HepG2 (cell line): ENCODE results near the gene USE1. TPM values are rescaled to one million over a fixed set of nuclear protein-coding genes. Genes with fewer than 3 reads are reported as not detected.

ENCODE experiments used
- FOXA3 ChIP-seq: IDR thresholded peaks from 2 replicates; pipeline ENCODE4 v1.6.1; 2016; ENCODE audit warnings: missing genetic modification reagents, missing compliant biosample characterization
- GATAD1 ChIP-seq: IDR thresholded peaks from 2 replicates; pipeline ENCODE4 v1.6.1; 2016; ENCODE audit warnings: missing genetic modification reagents, missing compliant biosample characterization
- MIXL1 ChIP-seq: IDR thresholded peaks from 2 replicates; pipeline ENCODE4 v1.6.1; 2016
- NR2C2 ChIP-seq: sonication (generic); formaldehyde crosslinking; IDR thresholded peaks from 2 replicates; pipeline ENCODE4 v1.4.0; 2020; ENCODE audit warnings: missing genetic modification reagents, mild to moderate bottlenecking, moderate library complexity, borderline replicate concordance
- SCMH1 ChIP-seq: sonication (generic); formaldehyde crosslinking; IDR thresholded peaks from 2 replicates; pipeline ENCODE4 v1.9.0; 2021; ENCODE audit warnings: missing genetic modification reagents, mild to moderate bottlenecking, borderline replicate concordance
- TAF15 ChIP-seq: fragments of 200-400 bp; formaldehyde crosslinking; IDR thresholded peaks from one replicate; pipeline ENCODE4 v1.6.1; 2018; ENCODE audit warnings: mild to moderate bottlenecking, low read depth, low read length; ENCODE audit not compliant: poor library complexity, severe bottlenecking
- THAP11 ChIP-seq: IDR thresholded peaks from 2 replicates; pipeline ENCODE4 v1.6.1; 2016; ENCODE audit warnings: missing biosample characterization, missing genetic modification reagents
- ZNF264 ChIP-seq: sonication (generic); formaldehyde crosslinking; IDR thresholded peaks from 2 replicates; pipeline ENCODE4 v1.4.0; 2020; ENCODE audit warnings: missing genetic modification reagents
- polyA plus RNA-seq, 8 experiments: library from polyadenylated mRNA; depleted of rRNA in 3 of 8; stranded (reverse) in 7 of 8; unstranded in 1 of 8; fragments of >200 nt; fragmentation: Illumina TruSeq in 4 of 8; extraction: Trizol in 4 of 8; gene quantifications; 2 replicates each; pipeline versions ENCODE4 v1.2.1 to v1.2.3, GENCODE V29; 2011 to 2016; ENCODE audit warnings: low read depth in 4 of 8, missing spikeins in 1 of 8, mixed read lengths in 1 of 8; ENCODE audit not compliant: insufficient read depth in 1 of 8
- total RNA-seq, 5 experiments: library from RNA; depleted of rRNA; stranded (reverse); fragments of >200 nt; fragmentation: Illumina TruSeq; extraction: Trizol; gene quantifications; 2 replicates each; pipeline ENCODE4 v1.2.3, GENCODE V29; 2016; ENCODE audit warnings: low read depth in 1 of 5
- TF ChIP-seq, protein P1 (sequence below): sonication (generic); formaldehyde crosslinking; IDR thresholded peaks from 2 replicates; pipeline ENCODE4 v1.5.1; 2020; ENCODE audit warnings: mild to moderate bottlenecking, missing genetic modification reagents, moderate library complexity
- TF ChIP-seq, protein P2 (sequence below): sonication (generic); formaldehyde crosslinking; IDR thresholded peaks from 2 replicates; pipeline ENCODE4 v1.4.0; 2020; ENCODE audit warnings: missing genetic modification reagents
- TF ChIP-seq, protein P3 (sequence below): IDR thresholded peaks from 2 replicates; pipeline ENCODE4 v1.6.1; 2016; ENCODE audit warnings: mild to moderate bottlenecking
- TF ChIP-seq, protein P4 (sequence below): sonication (generic); IDR thresholded peaks from 2 replicates; pipeline ENCODE4 v1.6.1; 2016; ENCODE audit warnings: low read depth, borderline replicate concordance
- TF ChIP-seq, protein P5 (sequence below): IDR thresholded peaks from 2 replicates; pipeline ENCODE4 v1.6.1; 2016; ENCODE audit warnings: low read depth
- TF ChIP-seq, protein P6 (sequence below): sonication (generic); formaldehyde crosslinking; IDR thresholded peaks from 2 replicates; pipeline ENCODE4 v1.8.1; 2023; ENCODE audit warnings: mild to moderate bottlenecking, missing genetic modification reagents, borderline replicate concordance

USE1 gene
- total and polyA plus RNA-seq, 2 of the 13 experiments (the other 11 are each of a cell fraction or from before 2014, with no cell fraction given): 9.9 to 17.6 TPM

DNA sequence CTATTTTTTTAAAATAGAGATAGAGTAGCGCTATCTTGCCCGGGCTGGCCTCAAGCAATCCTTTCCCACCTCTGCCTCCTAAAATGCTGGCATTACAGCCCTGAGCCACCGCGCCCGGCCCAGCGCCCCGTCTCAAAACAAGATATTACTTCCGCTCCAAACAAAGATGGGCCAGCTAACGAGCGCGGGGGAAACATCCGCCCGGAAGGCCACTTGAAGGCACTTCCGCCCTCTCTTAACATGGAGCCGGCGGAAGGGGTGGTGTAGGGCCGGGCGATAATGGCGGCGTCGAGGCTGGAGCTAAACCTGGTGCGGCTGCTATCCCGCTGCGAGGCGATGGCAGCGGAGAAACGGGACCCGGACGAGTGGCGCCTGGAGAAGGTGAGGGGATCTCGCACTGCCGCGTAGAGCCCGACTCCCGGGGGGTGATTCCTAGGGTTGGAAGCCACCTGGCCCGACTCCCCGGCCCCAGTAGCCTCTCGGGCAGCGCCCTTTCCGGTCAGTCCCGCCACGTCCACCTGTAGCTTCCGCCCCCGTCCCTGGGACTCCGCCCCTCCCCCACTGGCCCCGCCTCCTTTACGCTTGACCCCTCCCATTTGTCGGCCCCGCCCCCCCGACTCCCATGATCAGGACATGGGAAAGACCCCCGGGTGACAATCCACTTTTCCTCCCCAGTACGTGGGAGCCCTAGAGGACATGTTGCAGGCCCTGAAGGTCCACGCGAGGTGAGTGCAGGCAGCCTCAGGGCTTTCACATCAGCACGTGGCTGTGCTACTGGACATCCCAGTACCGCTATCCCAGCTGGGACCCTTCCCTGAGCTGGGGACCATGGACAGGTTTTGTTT is at the start of gene USE1 (continued):
- TF ChIP-seq, protein P1, sequence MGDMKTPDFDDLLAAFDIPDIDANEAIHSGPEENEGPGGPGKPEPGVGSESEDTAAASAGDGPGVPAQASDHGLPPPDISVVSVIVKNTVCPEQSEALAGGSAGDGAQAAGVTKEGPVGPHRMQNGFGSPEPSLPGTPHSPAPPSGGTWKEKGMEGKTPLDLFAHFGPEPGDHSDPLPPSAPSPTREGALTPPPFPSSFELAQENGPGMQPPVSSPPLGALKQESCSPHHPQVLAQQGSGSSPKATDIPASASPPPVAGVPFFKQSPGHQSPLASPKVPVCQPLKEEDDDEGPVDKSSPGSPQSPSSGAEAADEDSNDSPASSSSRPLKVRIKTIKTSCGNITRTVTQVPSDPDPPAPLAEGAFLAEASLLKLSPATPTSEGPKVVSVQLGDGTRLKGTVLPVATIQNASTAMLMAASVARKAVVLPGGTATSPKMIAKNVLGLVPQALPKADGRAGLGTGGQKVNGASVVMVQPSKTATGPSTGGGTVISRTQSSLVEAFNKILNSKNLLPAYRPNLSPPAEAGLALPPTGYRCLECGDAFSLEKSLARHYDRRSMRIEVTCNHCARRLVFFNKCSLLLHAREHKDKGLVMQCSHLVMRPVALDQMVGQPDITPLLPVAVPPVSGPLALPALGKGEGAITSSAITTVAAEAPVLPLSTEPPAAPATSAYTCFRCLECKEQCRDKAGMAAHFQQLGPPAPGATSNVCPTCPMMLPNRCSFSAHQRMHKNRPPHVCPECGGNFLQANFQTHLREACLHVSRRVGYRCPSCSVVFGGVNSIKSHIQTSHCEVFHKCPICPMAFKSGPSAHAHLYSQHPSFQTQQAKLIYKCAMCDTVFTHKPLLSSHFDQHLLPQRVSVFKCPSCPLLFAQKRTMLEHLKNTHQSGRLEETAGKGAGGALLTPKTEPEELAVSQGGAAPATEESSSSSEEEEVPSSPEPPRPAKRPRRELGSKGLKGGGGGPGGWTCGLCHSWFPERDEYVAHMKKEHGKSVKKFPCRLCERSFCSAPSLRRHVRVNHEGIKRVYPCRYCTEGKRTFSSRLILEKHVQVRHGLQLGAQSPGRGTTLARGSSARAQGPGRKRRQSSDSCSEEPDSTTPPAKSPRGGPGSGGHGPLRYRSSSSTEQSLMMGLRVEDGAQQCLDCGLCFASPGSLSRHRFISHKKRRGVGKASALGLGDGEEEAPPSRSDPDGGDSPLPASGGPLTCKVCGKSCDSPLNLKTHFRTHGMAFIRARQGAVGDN (CRISPR knock-in tag): peak; percentile 87
- TF ChIP-seq ZNF264 (CRISPR knock-in tag) (peak; percentile 76), TAF15 (peak; percentile 92), THAP11 (CRISPR knock-in tag) (peak; percentile 95), MIXL1 (CRISPR knock-in tag) (peak; percentile 80), NR2C2 (CRISPR knock-in tag) (peak; percentile 95), SCMH1 (CRISPR knock-in tag) (no peak), FOXA3 (CRISPR knock-in tag) (peak; percentile 39; the same call in 1 of the 2 replicates), GATAD1 (CRISPR knock-in tag) (peak; percentile 92)
- TF ChIP-seq, protein P2, sequence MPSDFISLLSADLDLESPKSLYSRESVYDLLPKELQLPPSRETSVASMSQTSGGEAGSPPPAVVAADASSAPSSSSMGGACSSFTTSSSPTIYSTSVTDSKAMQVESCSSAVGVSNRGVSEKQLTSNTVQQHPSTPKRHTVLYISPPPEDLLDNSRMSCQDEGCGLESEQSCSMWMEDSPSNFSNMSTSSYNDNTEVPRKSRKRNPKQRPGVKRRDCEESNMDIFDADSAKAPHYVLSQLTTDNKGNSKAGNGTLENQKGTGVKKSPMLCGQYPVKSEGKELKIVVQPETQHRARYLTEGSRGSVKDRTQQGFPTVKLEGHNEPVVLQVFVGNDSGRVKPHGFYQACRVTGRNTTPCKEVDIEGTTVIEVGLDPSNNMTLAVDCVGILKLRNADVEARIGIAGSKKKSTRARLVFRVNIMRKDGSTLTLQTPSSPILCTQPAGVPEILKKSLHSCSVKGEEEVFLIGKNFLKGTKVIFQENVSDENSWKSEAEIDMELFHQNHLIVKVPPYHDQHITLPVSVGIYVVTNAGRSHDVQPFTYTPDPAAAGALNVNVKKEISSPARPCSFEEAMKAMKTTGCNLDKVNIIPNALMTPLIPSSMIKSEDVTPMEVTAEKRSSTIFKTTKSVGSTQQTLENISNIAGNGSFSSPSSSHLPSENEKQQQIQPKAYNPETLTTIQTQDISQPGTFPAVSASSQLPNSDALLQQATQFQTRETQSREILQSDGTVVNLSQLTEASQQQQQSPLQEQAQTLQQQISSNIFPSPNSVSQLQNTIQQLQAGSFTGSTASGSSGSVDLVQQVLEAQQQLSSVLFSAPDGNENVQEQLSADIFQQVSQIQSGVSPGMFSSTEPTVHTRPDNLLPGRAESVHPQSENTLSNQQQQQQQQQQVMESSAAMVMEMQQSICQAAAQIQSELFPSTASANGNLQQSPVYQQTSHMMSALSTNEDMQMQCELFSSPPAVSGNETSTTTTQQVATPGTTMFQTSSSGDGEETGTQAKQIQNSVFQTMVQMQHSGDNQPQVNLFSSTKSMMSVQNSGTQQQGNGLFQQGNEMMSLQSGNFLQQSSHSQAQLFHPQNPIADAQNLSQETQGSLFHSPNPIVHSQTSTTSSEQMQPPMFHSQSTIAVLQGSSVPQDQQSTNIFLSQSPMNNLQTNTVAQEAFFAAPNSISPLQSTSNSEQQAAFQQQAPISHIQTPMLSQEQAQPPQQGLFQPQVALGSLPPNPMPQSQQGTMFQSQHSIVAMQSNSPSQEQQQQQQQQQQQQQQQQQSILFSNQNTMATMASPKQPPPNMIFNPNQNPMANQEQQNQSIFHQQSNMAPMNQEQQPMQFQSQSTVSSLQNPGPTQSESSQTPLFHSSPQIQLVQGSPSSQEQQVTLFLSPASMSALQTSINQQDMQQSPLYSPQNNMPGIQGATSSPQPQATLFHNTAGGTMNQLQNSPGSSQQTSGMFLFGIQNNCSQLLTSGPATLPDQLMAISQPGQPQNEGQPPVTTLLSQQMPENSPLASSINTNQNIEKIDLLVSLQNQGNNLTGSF (CRISPR knock-in tag): no peak
- TF ChIP-seq, protein P3, sequence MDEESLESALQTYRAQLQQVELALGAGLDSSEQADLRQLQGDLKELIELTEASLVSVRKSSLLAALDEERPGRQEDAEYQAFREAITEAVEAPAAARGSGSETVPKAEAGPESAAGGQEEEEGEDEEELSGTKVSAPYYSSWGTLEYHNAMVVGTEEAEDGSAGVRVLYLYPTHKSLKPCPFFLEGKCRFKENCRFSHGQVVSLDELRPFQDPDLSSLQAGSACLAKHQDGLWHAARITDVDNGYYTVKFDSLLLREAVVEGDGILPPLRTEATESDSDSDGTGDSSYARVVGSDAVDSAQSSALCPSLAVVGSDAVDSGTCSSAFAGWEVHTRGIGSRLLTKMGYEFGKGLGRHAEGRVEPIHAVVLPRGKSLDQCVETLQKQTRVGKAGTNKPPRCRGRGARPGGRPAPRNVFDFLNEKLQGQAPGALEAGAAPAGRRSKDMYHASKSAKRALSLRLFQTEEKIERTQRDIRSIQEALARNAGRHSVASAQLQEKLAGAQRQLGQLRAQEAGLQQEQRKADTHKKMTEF (CRISPR knock-in tag): peak; percentile 90
- TF ChIP-seq, protein P4, sequence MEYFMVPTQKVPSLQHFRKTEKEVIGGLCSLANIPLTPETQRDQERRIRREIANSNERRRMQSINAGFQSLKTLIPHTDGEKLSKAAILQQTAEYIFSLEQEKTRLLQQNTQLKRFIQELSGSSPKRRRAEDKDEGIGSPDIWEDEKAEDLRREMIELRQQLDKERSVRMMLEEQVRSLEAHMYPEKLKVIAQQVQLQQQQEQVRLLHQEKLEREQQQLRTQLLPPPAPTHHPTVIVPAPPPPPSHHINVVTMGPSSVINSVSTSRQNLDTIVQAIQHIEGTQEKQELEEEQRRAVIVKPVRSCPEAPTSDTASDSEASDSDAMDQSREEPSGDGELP: 0 out of 2 replicates have a peak, but pooled peaks have one; percentile 14
- TF ChIP-seq, protein P5, sequence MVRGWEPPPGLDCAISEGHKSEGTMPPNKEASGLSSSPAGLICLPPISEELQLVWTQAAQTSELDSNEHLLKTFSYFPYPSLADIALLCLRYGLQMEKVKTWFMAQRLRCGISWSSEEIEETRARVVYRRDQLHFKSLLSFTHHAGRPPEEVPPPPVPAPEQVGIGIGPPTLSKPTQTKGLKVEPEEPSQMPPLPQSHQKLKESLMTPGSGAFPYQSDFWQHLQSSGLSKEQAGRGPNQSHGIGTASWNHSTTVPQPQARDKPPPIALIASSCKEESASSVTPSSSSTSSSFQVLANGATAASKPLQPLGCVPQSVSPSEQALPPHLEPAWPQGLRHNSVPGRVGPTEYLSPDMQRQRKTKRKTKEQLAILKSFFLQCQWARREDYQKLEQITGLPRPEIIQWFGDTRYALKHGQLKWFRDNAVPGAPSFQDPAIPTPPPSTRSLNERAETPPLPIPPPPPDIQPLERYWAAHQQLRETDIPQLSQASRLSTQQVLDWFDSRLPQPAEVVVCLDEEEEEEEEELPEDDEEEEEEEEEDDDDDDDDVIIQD (CRISPR knock-in tag): no peak
- TF ChIP-seq, protein P6, sequence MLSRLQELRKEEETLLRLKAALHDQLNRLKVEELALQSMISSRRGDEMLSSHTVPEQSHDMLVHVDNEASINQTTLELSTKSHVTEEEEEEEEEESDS: no peak; the same call in 1 of the 2 replicates
